HG03175 (cell line): ENCODE measurements around the gene FXYD3.

Source experiments
- ATAC-seq: cut with Tn5 transposase; IDR thresholded peaks from one replicate; pipeline ENCODE4 v1.9.1; 2021; ENCODE audit warnings: mild to moderate bottlenecking, moderate library complexity; ENCODE audit not compliant: unreplicated experiment

Gene FXYD3

DNA sequence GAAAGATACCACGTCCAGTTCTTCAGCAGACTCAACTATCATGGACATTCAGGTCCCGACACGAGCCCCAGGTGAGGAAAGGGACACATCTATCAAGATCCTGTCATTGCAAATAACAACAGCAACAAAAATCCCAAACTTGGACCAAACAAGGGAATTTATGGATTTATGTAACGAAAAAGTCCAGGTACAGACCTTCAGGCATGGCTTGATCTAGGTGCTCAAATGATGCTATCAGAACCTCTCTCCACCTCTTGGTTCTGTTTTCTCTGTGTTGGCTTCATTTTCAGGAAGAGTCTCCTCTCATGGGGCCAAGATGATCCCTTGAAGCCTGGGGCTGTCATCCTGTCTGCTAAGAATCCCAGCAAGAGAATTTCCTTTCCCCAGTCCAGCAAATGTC is 41.8 kb downstream of the FXYD3 start:
- no peak for ATAC-seq

DNA sequence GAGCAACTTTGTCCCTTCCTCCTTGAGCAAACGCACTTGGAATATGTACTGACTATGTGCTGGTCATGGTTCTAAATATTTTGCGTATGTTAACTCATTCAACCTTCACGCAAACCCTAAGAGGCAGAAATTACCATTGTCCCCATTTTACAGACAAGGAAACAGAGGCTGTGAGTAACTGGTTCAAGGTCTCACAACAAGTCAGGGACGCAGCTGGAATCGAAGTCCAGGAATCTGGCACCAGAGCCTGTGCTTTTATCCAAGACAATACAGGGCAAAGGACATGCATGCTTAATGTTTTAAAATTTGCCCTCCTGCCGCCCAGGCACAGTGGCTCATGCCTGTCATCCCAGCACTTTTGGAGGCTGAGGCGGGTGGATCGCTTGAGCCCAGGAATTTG is 44.0 kb downstream of the FXYD3 start:
- no peak for ATAC-seq

DNA sequence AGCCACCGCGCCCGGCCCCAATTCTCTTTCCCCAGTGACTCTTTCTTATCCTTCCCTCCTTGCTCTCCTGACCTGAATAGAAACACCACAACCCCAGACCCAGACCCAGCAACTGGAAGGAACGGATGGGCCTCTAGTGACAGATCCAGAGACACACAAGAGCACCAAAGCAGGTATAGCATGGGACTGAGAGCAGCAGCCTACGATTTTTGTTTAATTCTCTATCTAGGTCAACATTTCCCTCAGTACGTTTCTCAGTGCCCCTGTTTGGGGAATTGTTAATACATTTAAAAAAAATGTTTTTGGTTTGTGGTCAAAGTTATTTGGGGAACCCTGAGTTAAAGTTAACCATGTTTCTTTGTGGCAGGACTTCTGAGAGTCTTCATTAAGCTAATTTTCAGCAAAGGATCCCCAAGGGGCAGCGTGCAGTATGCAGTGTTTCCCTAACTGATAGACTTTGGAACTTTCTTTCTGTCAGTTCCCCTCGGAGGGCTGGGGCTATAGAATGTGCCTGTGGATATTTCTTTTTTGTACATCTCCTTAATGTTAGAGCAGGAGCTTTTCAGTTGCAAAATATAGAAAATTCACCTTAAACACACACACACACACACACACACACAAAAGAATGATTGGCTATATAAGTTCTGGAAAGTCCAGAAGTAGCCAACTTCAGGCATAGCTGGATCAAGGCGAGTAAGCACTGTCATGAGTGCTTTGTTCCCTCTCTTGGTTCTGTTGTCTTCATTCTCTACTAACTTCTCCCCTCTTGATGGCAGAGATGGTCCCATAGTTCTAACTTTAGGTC is 45.2 kb downstream of the FXYD3 start:
- no peak for ATAC-seq

DNA sequence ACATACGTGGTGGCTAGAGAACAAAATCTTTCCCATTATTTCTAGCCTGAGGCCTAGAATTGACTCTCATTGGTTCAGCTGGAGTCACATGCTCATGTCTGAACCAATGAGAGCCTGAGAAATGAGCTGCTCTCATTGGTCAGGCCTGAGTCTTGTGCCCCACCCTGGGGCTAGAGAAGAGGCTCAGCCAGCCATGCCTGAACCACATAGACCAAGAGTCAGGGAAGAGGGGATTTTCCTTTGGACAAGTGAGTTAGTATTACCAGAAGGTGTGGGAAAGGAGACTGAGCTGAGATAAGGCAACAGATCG is 45.8 kb downstream of the FXYD3 start:
- ATAC-seq = no peak

DNA sequence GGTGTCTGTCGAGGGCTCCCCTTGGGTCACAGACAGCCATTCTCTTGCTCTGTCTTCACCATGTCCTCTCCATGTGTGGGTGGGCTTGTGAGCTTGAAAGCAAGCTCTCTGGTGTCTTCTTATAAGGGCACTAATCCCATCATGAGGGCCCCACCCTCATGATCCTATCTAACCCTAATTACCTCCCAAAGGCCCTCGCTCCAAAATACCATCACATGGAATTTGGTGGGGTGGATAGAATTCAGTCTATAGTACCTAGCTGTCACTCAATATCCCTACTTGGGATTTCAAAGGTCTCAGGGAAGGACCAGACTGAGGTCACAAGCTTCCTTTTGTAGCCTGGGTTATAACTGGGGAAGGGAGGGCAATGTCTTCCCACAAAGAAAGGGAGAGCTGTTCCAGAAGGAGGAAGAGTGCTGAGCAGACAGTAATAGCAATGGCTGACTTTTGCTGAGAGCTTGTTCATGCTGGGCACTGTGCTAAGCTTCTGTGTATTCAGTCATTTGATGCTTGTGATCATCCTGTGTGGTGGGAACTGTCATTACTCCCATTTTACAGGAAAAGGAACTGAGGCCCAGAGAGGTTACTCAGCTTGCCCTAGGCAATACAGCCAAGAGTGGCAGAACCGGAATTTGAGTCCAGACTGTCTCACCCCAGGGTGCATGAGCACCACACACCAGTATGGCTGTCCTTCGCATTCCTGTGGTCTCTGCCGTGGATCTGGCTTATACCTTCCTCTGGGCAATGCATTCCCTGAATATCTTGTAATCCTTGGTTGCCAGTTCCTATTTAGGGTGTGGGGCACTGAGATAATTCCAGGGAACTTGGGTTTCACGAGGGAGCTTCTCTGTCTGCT is 47.1 kb downstream of the FXYD3 start:
- no peak for ATAC-seq

DNA sequence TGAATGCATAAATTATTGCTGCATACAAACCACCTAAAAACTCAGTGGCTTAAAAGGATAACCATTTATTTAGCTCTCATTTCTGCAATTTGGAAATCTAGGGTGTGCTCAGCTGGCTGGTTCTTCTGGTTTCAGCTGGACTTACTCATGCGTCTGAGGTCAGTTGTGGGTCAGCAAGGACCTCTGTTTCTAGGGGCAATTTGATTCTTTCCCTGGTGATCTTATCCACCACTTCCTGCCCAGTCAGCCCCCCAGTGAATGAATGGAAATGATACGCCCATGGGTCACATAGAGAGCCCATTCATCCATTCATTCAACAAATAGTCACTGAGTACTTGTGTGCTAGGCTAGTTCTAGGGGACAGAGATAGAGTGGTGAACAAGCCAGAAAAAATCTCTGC is 48.8 kb downstream of the FXYD3 start:
- no peak for ATAC-seq

DNA sequence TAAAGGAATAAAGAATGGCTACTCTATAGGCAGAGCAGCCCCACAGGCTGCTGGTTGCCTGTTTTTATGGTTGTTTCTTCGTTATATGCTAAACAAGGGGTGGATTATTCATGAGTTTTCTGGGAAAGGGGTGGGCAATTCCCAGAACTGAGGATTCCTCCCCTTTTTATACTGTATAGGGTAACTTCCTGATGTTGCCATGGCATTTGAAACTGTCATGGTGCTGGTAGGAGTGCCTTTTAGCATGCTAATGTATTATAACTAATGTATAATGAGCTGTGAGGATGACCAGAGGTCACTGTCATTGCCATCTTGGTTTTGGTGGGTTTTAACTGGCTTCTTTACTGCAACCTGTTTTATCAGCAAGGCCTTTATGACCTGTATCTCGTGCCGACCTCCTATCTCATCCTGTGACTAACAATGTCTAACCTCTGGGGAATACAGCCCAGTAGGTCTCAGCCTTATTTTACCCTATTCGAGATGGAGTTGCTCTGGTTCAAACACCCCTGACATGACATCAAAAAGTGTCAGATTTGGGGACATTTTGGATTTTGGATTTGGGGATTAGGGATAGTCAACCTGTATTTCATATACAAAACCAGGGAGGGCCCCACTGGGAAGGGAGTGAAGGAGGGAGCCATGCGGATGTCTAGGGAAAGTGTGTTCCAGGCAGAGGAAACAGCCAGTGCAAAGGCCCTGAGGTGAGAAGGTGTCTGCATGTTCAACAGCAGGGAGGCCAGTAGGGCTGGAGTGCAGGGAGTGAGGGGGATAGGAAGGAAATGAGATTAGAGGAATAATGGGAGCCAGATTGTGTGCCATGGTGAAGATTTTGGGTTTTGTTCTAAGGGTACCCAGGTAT is 49.8 kb downstream of the FXYD3 start:
- no peak for ATAC-seq

DNA sequence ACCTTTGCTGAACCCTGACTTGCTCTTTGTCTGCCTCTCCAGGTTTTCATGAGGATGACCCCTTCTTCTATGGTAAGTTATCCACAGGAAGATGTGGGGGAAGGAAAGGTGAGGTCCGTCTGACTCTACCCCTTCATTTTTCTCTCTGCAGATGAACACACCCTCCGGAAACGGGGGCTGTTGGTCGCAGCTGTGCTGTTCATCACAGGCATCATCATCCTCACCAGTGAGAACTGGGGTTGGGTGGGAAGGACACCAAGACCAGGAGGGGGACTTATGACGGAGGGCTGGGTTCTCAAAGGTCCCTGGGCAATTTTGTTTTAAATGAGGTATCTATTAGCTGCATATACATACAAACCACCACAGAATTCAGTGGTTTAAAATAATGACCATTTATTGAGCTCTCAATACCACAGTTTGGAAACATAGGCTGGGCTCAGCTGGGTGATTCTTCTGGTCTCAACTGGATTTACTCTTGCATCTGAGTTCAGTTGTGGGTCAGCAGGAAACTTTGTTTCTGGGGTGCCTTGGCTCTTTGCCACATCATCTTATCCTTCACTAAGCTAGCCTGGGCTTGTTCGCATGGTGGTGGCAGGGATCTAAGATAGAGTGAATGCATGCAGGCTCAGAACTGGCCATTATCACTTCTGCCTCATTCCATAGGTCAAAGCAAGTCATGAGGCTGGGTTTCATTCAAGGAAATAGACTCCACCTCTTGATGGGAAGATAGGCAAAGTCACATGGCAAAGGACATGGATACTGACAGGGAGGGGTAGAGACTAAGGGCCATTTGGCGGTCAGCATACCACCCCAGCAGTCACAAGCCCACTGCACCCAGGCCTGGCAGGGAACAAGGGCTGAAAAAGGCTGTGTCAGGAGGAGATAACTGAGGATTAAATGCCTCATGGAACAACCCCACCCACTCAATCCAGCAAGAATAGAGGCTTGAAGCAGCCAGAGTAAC is 50.8 kb downstream of the FXYD3 start:
- ATAC-seq = no peak

DNA sequence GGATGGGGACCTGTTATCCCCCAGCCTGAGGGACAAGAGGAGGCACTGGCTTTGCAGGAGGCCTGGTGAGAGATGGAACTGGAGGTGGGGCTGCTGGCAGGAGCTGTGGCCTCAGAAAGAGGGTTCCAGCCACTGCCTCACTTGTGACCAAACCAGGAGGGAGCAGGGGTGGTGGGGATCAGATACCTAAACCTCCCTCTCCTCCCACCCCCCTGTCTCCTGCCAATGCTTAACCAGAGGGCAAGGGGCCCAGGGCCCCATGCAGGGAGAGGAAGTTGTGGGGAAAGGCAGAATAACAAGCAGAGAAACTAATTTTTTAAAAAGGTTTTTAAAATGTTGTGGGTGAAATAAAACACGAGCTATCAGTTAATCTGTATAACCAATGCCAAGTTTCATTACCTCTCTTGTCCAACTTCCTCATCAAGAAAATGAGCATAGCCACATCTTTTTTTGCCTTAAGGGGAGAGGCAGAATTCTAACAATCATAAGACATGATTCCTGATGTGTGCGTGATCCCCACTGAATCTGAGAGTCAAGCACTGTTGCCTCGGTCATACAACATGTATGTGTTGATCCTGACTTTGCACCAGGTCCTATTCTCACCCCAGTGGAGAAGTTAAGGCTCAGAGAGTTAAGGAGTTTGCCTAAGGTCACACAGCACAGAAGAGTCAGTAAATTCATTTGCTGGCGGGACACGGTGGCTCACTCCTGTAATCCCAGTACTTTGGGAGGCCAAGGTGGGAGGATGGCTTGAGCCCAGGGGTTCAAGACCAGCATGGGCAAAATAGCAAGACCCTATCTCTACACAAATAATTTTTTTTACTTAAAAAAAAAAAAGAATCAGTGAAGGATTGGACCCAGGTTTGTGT is 51.9 kb downstream of the FXYD3 start:
- no peak for ATAC-seq

DNA sequence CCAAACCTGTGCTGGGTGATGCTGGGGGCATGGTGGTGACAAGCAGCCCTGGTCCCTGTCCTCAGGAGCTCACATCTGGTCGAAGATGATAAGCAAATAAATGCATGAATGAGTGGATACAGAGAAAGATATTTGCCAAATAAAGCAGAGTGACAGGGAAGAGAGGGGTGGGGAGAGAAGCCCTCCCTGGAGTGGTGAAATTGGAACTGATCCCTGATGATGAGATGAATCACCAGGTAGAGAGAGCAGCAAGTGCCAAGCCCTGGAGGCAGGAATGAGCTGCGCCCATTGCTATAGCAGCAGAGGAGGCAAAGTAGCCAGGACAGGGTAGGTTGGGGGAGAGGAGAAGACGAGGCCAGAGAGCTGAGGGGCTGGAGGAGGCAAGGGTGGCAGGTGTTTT is 52.6 kb downstream of the FXYD3 start:
- ATAC-seq = no peak

DNA sequence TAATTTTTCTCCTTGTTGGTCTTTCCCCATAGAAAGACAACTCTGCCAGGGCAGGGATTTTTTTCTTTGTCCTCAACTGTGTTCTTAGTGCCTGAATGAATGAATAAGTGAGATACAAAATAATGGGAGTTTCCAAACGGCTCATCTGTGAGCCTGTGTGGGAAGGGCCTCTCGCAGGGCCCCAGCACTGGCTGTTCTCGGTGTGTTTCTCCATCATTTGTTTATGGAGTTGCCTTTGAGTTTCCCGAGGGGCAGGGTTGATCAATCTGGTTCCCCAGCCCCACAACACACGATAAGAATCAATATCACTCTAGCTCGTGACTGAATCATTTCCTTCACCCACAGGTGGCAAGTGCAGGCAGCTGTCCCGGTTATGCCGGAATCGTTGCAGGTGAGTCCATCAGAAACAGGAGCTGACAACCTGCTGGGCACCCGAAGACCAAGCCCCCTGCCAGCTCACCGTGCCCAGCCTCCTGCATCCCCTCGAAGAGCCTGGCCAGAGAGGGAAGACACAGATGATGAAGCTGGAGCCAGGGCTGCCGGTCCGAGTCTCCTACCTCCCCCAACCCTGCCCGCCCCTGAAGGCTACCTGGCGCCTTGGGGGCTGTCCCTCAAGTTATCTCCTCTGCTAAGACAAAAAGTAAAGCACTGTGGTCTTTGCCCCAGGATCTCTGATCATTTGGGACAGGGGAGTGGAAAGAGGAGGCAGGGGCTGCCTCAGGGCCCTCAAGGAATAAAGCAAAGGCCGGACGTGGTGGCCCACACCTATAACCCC is 53.8 kb downstream of the FXYD3 start:
- no peak for ATAC-seq

DNA sequence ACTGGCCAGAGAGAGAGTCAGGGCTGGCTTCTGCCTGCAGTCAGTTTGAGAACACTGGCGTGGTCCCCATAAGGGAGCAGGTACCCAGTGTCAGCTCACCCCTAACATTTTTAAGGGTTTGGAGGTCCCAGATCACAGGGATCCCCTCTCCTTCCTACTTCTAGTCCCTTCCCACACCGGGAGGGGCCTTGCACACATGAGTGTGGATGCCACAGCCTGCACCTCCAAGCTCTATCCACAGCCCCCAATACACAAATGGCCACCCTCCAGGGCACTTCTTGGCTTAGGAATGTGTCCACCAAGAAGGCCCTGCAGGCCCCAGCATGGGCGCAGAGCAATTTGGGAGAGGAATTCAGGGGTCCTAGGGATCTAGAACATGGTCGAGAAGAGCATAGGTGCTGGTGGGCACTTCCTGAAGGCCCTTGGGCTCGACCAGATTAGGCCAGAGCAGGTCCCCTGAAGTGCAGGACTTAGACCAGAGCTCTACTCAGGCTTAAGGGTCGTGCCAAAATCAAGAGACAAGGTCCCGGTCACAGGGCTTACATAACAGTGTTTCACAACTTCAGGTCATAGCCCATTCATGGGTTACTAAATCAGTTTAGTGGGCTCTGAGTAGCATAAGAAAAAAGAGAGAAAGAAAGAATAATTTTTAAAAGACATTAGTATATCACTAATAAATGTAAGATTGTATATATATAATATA is 54.9 kb downstream of the FXYD3 start:
- ATAC-seq = no peak

DNA sequence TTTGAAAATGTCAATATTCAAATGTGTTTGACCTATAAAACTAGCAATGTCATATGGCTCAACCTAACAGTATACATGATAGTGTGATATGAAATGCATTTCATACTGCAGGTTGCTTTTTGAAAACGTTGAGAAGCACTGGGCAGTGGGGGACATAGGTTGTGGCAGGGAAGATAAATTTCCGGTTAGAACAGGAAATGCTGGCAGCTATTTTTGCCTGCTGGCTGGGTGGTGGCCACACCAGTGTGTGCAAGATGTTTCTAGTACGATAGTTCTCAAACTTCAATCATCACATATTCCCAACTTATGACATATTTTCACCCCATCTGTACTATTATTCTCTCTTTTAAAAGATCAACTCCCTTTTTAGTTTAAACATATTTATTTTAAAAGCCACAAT is 56.1 kb downstream of the FXYD3 start:
- ATAC-seq = no peak
